ENCODE results near the gene CASK.
"Not testable (repeated sequence)": the region's sequence is repeated elsewhere in the genome, so short reads cannot be mapped to it uniquely, and the experiment has no call there.

The CASK gene

GRCh38 chrX:41732260-41732659, 191.1 kb downstream of the CASK start:
- DNase-seq (ENCODE audit: low read depth): no peak

- no peak for DNase-seq (ENCODE audit: low read depth)
Observed at GRCh38 chrX:41730081-41730480, 193.3 kb downstream of the CASK start.

DNA sequence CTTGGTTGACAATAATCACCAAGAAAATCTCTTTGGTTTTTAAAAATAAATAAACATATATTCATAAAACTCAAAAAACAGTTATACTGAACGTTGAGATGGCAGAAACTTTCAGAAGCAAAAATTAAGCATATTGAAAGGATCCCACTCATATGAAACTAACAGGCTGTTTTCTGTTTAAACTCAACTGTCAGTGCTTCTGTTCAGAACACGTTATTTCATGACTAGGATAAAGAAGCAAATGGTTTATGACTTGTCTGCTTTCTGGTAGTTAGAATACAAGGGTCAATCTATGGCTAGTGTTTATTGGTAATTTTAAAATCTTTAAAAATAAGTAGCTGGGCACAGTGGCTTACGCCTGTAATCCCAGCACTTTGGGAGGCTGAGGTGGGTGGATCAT, 195.2 kb downstream of the CASK start:
- DNase-seq (ENCODE audit: low read depth): no peak

- no peak for DNase-seq (ENCODE audit: low read depth)
Observed at GRCh38 chrX:41723826-41724225, 199.5 kb downstream of the CASK start, which contains the start of gene GPR82. Gene GPR82 (plus strand): TSS chrX:41724181. CDS start chrX:41727027, 2,846 bp downstream.

DNA sequence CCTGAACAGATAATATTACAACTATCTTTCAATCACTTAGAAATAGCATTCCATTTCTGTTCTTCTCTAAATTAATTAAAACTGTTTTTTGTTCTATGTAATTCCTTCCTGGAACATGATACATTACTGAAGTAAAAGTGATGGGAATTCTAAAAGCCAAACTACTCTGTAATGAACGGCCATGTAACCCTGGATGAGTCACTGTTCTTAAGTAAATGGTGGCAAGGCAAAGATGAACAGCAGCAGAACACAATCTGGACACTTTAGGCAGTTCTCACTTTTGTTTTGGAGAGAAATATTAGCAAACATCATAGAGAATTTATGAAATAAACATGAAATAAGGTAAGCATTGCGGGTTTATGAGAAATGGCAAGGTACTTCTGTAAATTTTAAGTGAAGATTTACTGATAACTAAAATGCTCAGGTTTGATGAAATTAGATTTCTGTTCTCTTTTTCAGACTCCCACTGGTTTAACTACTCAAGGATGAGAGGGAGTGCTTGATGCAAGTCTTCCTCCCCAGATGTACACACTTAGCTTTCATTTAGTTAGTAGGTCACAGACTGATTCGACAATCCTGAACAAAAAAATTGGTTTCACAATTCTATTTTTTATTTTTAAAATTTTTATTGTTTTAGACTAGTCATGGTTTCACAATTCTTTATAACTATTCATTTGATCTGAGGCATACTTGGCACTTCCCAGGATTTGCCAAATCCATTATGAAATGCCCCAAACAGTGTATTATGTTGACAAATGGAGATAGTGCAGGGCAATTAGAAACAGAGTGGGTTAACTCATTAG, 200.3 kb downstream of the CASK start:
- DNase-seq (ENCODE audit: low read depth): no peak

- DNase-seq (ENCODE audit: low read depth): no peak
Observed at GRCh38 chrX:41722214-41722613, 201.1 kb downstream of the CASK start.

DNA sequence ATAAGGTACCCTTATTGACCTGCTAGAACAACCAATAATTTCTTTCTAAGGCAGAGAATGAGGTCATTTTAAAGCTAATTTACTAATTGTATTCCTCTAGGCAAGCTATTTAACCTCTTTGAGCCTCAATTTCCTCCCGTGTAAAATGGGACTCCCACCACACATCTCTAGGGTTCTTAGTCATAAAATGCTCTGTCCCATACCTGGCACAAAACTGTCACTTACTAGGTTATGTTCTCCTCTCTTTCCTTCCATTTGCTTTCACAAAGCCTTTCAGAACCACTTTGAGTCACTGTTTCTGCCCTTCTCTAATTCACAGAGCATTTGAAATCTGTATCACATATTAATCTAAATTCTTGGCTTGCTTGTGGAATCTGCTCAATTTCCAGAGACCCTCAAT, 201.8 kb downstream of the CASK start:
- no peak for DNase-seq (ENCODE audit: low read depth)

- DNase-seq (ENCODE audit: low read depth): peak; percentile 26
Observed at GRCh38 chrX:41720125-41720779, 203.1 kb downstream of the CASK start.

- DNase-seq (ENCODE audit: low read depth): not testable (repeated sequence)
Observed at GRCh38 chrX:41719610-41720009, 203.7 kb downstream of the CASK start.

GRCh38 chrX:41718481-41719235, 204.7 kb downstream of the CASK start:
- no peak for DNase-seq (ENCODE audit: low read depth)

DNA sequence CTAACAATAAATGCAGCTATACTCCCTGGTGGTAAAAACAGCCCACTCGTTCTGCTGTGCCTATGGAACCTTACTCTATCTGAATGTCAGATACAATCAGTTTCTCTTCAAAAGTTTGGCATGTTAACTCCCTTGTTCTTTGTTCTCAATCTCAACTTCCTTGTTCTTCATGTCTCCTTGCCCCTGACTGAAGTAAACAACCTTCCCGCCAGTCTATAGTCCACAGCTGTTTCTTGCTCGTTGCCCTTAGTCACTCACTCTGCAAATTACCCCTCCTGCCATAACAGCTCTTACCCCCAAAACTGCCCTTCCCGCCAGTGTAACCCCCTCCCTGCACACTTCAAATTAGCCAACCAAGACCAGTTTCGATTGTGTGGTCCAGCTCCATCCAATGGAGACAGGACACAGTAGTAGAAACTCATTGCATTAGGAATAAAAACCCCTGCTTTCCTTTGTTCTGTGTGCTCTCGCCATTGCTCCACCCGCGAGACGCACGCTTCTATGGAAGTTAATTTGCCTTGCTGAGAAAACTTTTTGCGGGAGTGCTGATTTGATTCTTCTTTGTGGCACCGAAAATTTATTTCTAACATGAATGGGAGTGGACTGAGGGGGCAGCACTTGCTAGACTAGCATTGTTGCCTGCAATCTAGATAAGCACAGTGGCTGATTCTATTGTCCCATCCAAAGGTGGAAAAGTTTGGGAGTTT, 206.4 kb downstream of the CASK start:
- DNase-seq (ENCODE audit: low read depth): no peak

- no peak for DNase-seq (ENCODE audit: low read depth)
Observed at GRCh38 chrX:41716222-41716621, 207.1 kb downstream of the CASK start.

- no peak for DNase-seq (ENCODE audit: low read depth)
Observed at GRCh38 chrX:41711021-41711667, 212.2 kb downstream of the CASK start.

- DNase-seq (ENCODE audit: low read depth): no peak
Observed at GRCh38 chrX:41708486-41708885, 214.9 kb downstream of the CASK start.

GRCh38 chrX:41707218-41707617, 216.1 kb downstream of the CASK start:
- no peak for DNase-seq (ENCODE audit: low read depth)

DNA sequence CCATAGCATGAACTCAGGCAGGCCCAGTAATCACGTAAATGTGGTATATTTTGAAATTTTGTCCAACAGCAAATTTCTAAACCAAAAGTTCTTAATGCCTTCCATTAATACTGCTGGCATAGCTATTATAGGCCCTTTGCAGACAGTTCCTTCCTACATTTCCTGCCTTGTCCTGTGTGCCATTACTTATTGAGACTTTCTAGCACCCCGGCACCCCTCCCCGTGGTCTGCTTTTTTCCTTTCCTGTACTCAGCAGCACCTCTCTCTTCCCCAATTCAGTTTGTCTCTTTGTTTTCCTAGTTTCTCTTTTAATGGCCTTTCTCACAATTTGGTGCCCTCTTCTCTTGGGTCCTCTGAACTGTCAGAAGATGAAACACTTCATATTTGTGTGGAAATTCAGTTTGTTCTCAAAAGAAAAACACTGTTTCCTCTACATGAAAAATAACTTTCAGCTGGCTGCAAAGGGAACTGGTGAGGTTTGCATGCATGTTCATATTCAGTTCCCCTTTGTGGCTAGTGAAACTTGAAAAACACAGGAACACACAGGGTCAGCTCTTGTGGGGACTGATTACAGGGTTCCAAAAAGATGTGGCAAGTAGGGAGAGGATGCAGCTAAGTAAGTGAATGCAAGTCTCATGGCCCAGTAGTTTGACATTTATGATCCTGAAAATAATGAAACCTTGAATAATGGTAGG, 217.5 kb downstream of the CASK start:
- DNase-seq (ENCODE audit: low read depth): no peak

DNA sequence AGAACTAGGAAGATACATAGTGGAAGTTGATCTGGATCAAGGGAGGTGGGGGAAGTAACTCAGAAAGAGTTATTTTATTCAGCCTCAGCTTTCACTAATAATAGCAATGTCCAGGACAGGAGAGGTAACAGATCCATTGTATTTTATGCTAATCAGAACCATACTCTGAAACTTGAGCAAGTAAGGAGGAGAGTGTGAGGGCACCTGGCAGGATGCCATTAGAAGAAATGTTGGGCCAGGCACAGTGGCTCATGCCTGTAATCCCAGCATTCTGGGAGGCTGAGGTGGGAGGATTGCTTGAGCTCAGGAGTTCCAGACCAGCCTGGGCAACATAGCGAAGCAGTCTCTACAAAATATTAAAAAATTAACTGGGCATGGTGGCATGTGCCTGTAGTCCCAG, 218.3 kb downstream of the CASK start:
- no peak for DNase-seq (ENCODE audit: low read depth)

GRCh38 chrX:41703574-41704029, 219.8 kb downstream of the CASK start:
- no peak for DNase-seq (ENCODE audit: low read depth)

DNA sequence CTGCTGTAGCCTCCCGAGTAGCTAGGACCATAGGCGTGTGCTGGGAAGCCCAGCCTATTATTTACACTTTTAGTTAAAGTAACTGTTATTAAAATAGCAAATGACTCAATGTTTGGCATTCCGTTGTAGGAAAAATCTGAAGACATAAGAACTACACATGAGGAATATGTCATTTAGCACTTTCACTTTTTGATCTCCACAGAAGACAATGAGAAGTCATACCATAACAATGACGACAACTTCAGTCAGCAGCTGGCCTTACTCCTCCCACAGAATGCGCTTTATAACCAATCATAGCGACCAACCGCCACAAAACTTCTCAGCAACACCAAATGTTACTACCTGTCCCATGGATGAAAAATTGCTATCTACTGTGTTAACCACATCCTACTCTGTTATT, 227.9 kb downstream of the CASK start:
- no peak for DNase-seq (ENCODE audit: low read depth)

- no peak for DNase-seq (ENCODE audit: low read depth)
Observed at GRCh38 chrX:41693024-41693423, 230.3 kb downstream of the CASK start.

- no peak for DNase-seq (ENCODE audit: low read depth)
Observed at GRCh38 chrX:41692162-41692749, 231.1 kb downstream of the CASK start.

Data from stimulated activated CD8-positive, alpha-beta memory T cell treated with anti-CD3 and anti-CD28 coated beads, Interleukin-12 subunit alpha, Interleukin-12 subunit beta, amount 100 ng/mL, for 1 hour (primary cell).